Thymus (tissue), 11 donors: ENCODE measurements around the gene C1QTNF9. TPM values are rescaled to one million over a fixed set of nuclear protein-coding genes. Genes with fewer than 3 reads are reported as not detected.

ENCODE experiments used
- DNase-seq, 9 donors: peaks; one replicate each; pipeline ENCODE4 v3.0.0-alpha.2; 2013; ENCODE audit warnings: low spot score in 9 of 9, low read depth in 6 of 9, missing footprints in 1 of 9
- H3K27ac ChIP-seq, 2 donors: one replicate each; pipeline ENCODE4 v1.5.1; 2013; ENCODE audit warnings: control low read depth in 1 of 2, low read depth in 1 of 2, low read length in 1 of 2, mild to moderate bottlenecking in 1 of 2, moderate library complexity in 1 of 2
- H3K27me3 ChIP-seq, 2 donors: one replicate each; pipeline ENCODE4 v1.5.1; 2013; ENCODE audit warnings: low read length in 1 of 2; ENCODE audit not compliant: control insufficient read depth in 2 of 2, insufficient read depth in 1 of 2
- H3K36me3 ChIP-seq, 2 donors: one replicate each; pipeline ENCODE4 v1.5.1; 2013; ENCODE audit warnings: low read length in 1 of 2, mild to moderate bottlenecking in 1 of 2, moderate library complexity in 1 of 2; ENCODE audit not compliant: control insufficient read depth in 2 of 2, insufficient read depth in 2 of 2
- H3K4me1 ChIP-seq, 2 donors: one replicate each; pipeline ENCODE4 v1.5.1; 2013; ENCODE audit warnings: low read length in 2 of 2; ENCODE audit not compliant: control insufficient read depth in 2 of 2, insufficient read depth in 2 of 2
- H3K4me3 ChIP-seq, 2 donors: one replicate each; pipeline ENCODE4 v1.5.1; 2013; ENCODE audit warnings: low read length in 2 of 2, control low read depth in 1 of 2, mild to moderate bottlenecking in 1 of 2
- H3K9me3 ChIP-seq, 2 donors: one replicate each; pipeline ENCODE4 v1.5.1; 2013; ENCODE audit warnings: low read length in 1 of 2, mild to moderate bottlenecking in 1 of 2; ENCODE audit not compliant: control insufficient read depth in 2 of 2, insufficient read depth in 1 of 2
- WGBS: extraction: QIAGEN DNeasy Blood & Tissue Kit; methylation state at CpG from one replicate; pipeline ENCODE4 v1.1.7; 2013; 5-methylcytosine and 5-hydroxymethylcytosine counted together
- polyA plus RNA-seq: library from polyadenylated mRNA; stranded (reverse); fragments of 200-250 nt; gene quantifications from one replicate; pipeline ENCODE4 v1.2.3, GENCODE V29; 2013
- total RNA-seq: library from RNA; stranded (reverse); fragments of 120-200 nt; gene quantifications from one replicate; pipeline ENCODE4 v1.2.4, GENCODE V29; 2013
- donor health status: healthy.

Gene C1QTNF9
- total and polyA plus RNA-seq, 2 donors: 0.30 to 0.38 TPM

DNA sequence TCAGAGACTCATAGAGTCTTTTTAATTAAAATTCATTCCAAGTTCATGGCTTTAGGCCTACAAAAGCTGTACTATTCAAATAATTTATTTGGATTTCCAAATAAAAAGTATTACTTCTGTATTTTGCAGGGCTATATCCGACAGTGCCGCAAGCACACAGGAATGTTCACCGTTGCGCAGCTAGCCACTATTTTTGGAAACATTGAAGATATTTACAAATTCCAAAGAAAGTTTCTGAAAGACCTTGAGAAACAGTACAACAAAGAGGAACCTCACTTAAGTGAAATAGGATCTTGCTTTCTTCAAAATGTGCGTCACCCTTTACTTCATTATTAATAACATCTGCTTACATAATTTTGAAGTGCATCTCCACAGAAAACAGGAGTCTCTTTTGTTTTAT is 20.5 kb upstream of the C1QTNF9 start:
- WGBS: 97% methylated on average over 5 of the region's 5 CpGs
- Histone ChIP-seq H3K4me1 (no peaks in the 10 kb centered on the region), H3K9me3 (no peaks in the 10 kb centered on the region), H3K27ac (no peak overlapping the region), H3K36me3 (peaks cover 67 to 76% of the 10 kb centered on the region in 2 donors), H3K27me3 (no peaks in the 10 kb centered on the region), H3K4me3 (no peak overlapping the region)
- no peak for DNase-seq

DNA sequence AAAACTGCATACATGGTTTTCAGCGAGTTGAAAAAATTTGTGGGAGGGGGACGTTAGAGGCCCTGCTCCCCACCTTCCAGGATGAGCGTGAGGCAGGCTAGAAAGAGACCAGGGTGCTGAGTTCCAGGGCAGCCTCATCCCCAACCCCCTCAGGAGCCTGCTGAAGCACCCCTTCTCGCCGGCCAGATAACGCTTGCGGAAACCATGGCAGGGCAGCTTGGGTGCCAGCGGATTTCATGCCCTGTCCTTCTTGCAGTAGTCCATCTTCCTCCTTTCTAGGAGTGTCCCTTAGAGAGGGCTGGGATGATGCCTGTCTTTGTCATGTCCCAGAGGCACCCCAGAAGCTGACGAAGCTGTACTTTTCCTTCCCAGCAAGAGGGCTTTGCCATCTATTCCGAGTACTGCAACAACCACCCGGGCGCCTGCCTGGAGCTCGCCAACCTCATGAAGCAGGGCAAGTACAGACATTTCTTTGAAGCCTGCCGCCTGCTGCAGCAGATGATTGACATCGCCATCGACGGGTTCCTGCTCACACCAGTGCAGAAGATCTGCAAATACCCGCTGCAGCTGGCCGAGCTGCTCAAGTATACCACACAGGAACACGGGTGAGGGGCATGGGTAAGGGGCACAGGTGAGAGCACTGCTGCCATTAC is 19.0 kb upstream of the C1QTNF9 start:
- 96% methylated on average over 20 of the region's 20 CpGs for WGBS
- Histone ChIP-seq H3K36me3 (peaks cover 57 to 84% of the 10 kb centered on the region in 2 donors), H3K27ac (no peak overlapping the region), H3K27me3 (no peaks in the 10 kb centered on the region), H3K4me1 (no peaks in the 10 kb centered on the region), H3K9me3 (no peaks in the 10 kb centered on the region), H3K4me3 (no peak overlapping the region)
- no peak for DNase-seq

DNA sequence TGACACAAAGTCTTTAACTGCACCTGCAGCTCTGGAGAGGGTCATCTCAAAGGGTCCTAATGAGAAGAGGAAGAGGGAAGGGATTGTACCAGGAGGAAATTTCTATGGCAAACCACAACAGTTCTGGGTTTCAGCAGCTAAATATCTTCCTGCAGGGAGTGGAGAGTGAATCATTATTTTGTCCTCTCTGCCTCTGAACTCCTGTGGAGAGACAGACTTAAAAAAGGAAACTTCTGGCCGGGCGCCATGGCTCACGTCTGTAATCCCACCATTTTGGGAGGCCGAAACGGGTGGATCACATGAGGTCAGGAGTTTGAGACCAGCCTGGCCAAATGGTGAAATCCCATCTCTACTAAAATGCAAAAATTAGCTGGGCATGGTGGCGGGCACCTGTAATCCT is 16.9 kb upstream of the C1QTNF9 start:
- Histone ChIP-seq H3K4me1 (no peaks in the 10 kb centered on the region), H3K27ac (no peak overlapping the region), H3K27me3 (no peaks in the 10 kb centered on the region), H3K9me3 (no peaks in the 10 kb centered on the region), H3K36me3 (peaks cover 50 to 83% of the 10 kb centered on the region in 2 donors), H3K4me3 (no peak overlapping the region)
- 97% methylated on average over 6 of the region's 6 CpGs for WGBS
- no peak for DNase-seq

GRCh38 chr13:24293746-24294145 is 15.6 kb upstream of the C1QTNF9 start:
- Histone ChIP-seq H3K36me3 (peaks cover 60 to 83% of the 10 kb centered on the region in 2 donors), H3K27ac (no peak overlapping the region), H3K4me3 (no peak overlapping the region), H3K4me1 (no peaks in the 10 kb centered on the region), H3K27me3 (no peaks in the 10 kb centered on the region), H3K9me3 (no peaks in the 10 kb centered on the region)
- 99% methylated on average over 10 of the region's 10 CpGs for WGBS
- no peak for DNase-seq

DNA sequence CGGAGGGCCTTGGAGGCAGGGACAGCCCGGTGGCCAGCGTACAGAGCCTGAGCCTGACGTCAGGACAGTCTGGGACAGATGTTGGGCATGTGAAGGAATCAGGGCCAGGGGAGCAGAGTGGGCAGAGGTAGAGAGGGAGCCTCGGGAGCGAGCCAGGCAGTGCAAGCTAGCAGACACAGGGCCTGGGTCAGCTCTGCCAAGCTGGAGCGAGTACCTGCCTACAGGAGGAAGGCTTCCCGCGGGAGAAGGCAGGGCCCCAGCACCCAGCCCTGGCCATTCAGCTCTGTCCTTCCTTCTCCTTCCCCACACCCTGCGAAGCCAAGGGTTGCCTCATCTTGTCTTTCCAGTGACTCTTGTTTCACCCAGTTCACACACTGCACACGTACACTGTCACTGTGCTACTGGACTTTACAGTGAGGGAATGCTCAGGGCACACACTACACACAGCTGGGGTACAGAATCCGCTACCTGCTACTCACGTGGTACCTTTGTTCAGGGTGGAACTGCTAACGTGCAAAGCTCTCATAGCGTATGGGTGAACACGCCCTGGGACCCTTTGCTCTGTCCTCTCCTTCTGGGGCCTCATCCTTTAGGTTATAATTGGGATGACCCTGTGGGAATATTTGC is 9.8 kb upstream of the C1QTNF9 start:
- Histone ChIP-seq H3K27me3 (no peaks in the 10 kb centered on the region), H3K36me3 (peaks cover 64 to 90% of the 10 kb centered on the region in 2 donors), H3K27ac (no peak overlapping the region), H3K4me1 (no peaks in the 10 kb centered on the region), H3K4me3 (no peak overlapping the region), H3K9me3 (no peaks in the 10 kb centered on the region)
- DNase-seq: no peak
- WGBS: 97% methylated on average over 16 of the region's 16 CpGs

- no peaks in the 10 kb centered on the region for H3K9me3 ChIP-seq
- no peak for DNase-seq
- H3K27me3 ChIP-seq: no peaks in the 10 kb centered on the region
- no peak overlapping the region for H3K27ac ChIP-seq
- peaks cover 63 to 78% of the 10 kb centered on the region in 2 donors for H3K36me3 ChIP-seq
- H3K4me1 ChIP-seq: no peaks in the 10 kb centered on the region
- WGBS: 94% methylated on average over 12 of the region's 12 CpGs
- no peak overlapping the region for H3K4me3 ChIP-seq
These were observed 7.9 kb upstream of the C1QTNF9 start for GRCh38 chr13:24301434-24301833.

DNA sequence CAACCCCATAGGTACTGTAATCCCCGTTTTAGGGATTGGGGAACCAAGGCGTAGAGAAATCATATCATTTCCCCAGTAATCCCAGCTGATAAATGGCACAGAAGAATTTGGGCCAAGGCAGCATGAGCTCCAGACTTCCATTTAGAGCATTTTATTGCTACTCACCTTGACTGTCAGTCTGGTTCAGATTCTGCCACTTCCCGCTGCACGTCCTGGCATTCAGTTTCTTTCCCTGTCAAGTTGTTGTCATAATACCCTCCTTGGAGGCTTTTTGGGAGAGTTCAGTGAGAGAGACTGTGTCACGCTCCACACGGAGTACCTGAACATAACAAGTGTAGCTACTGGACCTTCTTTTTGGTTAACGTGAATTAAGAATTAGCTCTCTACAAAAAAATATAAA is 7.5 kb upstream of the C1QTNF9 start:
- no peaks in the 10 kb centered on the region for H3K27me3 ChIP-seq
- no peaks in the 10 kb centered on the region for H3K4me1 ChIP-seq
- H3K27ac ChIP-seq: no peak overlapping the region
- H3K9me3 ChIP-seq: no peaks in the 10 kb centered on the region
- no peak overlapping the region for H3K4me3 ChIP-seq
- peaks cover 59 to 74% of the 10 kb centered on the region in 2 donors for H3K36me3 ChIP-seq
- no peak for DNase-seq
- WGBS: 91% methylated on average over 7 of the region's 7 CpGs

GRCh38 chr13:24304620-24305019 is 4.8 kb upstream of the C1QTNF9 start:
- no peak for DNase-seq
- WGBS: 98% methylated on average over 5 of the region's 5 CpGs
- Histone ChIP-seq H3K27me3 (no peaks in the 10 kb centered on the region), H3K36me3 (peaks cover 32 to 48% of the 10 kb centered on the region in 2 donors), H3K9me3 (no peaks in the 10 kb centered on the region), H3K4me3 (no peak overlapping the region), H3K27ac (no peak overlapping the region), H3K4me1 (no peaks in the 10 kb centered on the region)

- WGBS: 99% methylated on average over 1 of the region's 1 CpG
- Histone ChIP-seq H3K27me3 (no peaks in the 10 kb centered on the region), H3K4me1 (no peaks in the 10 kb centered on the region), H3K36me3 (peaks cover 18 to 28% of the 10 kb centered on the region in 2 donors), H3K27ac (no peak overlapping the region), H3K9me3 (no peaks in the 10 kb centered on the region), H3K4me3 (no peak overlapping the region)
- no peak for DNase-seq
These were observed 2.7 kb upstream of the C1QTNF9 start for GRCh38 chr13:24306632-24307031.
